Islet precursor cell (in vitro differentiated cells): ENCODE measurements around the gene PTPRN2.
A peak's percentile ranks its signal among the peaks of the same experiment; 100 is the strongest.
"Not testable (repeated sequence)": the region's sequence is repeated elsewhere in the genome, so short reads cannot be mapped to it uniquely, and the experiment has no call there.

Experiments used
- DNase-seq: peaks from one replicate; pipeline ENCODE4 v3.0.0-alpha.2; 2018

Gene PTPRN2

DNA sequence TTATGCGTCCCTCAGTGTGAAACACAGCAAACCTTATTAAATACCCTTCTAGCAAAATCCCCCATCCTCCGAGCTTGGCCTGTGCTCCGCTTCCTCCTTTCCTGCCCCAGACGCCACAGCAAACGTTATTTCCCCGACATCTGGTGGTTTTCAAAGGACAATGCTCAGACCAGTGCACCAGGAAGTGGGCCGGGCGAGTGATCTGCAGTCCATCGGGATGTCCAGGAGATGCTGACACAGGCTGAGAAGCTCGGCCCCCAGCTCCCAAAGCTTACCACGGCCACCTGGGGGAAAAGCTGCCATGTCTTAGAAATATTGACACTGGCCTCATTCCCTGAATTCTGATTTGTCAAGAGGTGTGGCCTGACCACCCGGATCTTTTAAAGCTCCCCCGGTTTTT, 129.5 kb downstream of the PTPRN2 start:
- DNase-seq, result no peak

DNA sequence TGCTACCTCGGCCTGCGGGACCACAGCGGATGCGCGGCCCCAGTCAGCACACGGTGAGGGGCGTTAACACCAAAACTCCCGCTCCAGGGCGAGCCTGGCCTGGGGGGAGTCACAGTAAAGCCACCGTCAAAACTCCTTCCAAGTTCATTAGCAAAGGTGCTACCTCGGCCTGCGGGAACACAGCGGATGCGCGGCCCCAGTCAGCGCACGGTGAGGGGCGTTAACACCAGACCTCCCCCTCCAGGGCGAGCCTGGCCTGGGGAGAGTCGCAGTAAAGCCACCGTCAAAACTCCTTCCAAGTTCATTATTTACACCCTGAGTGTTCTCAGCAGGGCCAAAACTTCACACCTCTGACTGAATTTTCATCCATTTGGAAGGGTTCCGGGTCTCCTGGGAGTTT, 130.0 kb downstream of the PTPRN2 start:
- not testable (repeated sequence) for DNase-seq

DNA sequence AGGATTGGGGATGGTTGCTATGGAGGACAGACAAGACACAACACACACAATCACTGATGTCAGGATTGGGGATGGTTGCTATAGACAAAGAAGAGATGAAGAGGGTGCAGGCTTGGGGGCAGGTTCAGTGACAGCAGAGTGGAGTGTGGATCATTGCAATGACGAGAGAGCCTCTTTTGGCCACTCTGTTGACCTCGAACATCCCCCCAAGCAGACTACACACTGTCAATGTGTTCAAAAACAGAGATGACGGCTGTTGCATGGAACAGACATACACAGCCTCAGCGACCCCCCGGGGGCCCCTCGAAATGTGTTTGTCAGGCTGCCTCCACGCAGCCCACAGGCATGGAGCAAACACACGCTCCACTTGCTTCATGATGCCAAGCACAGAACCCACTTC, 133.0 kb downstream of the PTPRN2 start:
- DNase-seq, result no peak

DNA sequence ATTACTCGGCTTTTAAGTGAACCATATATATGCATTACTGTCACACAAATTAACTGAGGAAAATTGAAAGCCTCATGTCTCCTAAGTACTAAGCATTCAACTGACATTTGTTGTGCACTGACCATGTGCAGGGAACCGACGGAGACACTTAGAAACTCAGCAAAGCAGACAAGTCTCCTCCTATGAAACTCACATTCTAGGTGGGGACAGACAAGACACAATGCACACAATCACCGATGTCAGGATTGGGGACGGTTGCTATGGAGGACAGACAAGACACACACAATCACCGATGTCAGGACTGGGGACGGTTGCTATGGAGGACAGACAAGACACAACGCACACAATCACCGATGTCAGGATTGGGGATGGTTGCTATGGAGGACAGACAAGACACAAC, 134.0 kb downstream of the PTPRN2 start:
- DNase-seq, result no peak

DNA sequence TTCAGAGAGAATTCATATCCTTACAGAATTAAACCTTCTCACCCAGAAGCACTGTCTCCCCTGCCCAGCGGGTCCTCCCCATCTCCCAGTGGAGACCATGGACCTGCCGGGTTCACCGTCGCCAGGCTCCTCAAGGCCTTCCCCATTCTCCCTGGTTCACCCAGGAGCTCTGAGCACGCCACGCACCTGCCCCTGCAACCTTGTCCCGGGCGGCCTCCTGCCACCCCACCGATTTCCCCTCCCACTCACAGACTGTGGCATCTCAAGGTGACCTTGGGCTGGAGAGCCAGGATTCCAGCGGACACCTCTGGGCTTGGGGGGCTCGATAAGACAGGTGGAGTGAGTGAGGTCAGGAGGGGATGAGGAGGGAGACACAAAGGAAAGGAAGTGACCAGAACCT, 135.3 kb downstream of the PTPRN2 start:
- DNase-seq, result no peak

DNA sequence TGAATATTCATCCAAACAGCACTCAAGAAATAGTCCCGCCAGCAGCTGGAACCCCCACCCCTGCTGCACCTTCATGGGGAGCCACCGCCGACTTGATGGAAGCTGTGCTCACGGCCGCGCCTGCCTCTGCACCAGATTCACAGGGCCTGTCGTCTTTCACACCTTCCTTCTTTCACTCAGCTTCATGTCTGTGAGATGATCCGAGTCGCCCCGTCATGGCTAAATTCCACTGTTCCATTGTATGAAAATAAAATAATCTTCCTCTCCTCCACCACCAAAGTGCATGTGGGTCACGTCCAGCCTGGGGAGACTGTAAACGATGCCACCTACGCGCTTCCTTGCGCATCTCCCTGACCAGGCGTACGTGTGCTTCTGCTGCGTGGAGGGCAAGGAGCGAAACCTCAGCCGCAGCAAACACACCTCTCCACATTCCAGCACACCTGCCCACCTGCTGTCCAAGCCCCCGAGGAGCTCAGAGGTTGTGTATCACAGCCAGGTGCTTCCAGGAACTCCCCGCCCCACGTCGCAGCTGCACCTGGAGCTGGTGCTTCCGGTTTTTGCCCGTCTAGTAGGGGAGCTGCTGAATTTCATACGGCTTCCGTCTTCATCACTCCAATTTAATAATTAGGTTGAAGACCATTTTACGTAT, 137.0 kb downstream of the PTPRN2 start:
- no peak for DNase-seq

DNA sequence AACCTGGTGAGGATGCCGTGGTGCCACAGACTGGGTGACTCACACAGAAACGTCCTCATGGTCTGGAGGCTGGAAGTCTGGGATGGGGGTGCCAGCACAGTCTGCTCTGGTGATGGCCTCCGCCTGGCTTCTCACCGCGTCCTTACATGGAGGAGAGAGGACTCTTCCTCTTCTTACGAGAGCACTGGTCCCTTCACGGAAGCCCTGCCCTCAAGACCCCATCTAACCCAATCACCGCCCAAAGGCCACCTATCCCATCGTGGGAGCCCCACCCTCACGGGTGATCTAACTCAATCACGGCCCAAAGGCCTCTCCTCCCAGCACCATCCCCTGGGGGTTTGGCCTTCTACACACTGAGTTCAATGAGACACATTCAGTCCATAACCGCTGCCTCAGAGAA, 137.7 kb downstream of the PTPRN2 start:
- no peak for DNase-seq

DNA sequence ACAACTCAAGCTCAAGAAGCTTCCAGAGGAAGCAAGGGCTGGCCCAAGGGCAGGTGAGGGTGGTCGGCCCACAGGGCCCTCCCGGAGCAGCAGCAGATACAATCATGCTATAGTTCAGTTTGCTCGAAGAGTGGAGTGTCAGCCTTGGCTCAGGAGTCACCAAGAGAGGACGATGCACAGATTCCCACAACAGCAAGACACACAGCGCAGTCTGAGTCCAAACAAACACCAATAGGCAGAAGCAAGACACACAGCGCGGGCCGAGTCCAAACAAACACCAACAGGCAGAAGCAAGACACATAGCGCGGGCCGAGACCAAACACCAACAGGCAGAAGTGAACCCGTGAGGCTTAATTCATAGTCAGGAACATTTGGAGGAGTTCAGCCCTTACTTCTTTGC, 138.4 kb downstream of the PTPRN2 start:
- no peak for DNase-seq

DNA sequence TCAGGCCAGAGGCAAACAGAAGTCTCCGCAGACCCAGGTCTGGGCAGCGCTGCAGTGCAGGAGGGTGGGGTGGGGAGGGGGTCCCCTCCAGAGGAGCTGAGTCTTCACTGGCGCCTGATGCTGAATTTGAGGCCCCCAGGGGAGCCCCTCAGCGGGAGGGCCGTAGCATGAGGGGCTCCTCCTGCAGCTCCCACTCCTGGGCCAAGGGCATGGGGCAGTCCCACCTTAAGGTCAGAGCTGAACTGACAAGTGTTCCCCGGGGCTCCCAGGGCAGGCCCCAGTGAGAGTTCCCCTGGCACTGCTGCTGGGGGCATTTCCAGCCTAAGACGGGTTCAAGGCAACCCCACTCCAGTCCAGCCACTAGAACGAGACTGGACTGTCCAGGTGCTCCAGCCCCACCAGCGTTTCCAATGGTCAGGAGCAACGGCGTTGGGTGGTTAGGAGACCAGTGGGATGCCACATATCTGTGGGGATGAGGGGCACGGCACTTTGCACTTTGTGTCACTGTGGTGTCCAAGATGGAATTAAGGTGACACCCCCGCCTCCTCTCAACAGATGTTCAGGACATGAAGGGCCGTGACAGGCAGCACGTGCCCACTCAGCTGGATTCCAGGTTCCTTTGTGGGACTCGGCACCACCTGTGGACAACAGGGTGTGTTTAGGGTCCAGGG, 139.1 kb downstream of the PTPRN2 start:
- no peak for DNase-seq

DNA sequence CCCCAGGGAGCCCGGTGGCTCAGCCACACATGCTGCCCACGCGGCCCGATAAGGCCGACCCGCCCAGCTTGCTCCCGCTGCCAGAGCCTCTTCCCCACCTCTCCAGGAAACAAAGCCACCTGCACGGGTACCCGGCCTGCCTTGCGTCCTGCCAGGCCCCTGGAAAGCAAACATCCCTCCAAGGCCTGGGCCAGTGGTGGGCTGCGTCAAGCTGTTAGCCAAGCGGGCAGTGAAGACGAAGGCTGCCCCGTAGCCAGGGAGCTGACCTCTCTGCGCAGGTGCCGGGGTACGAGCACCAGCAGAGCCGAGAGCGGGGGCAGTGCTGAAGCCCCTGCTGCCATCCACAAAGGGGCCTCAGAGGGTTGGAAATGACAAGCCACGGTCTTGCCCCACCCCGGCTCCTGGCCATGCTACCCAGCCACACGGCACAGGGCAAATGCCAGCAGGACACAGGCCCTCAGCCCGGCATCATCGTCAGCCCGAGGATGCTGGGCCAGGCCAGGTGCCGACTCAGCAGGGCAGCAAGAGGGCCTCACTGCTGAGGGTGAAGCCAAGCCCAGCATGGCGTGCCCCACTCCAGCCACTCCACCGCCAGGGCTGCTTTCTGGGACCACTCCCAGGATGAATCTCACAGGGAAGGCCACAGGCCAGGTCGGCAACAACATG, 140.0 kb downstream of the PTPRN2 start:
- DNase-seq, result no peak

DNA sequence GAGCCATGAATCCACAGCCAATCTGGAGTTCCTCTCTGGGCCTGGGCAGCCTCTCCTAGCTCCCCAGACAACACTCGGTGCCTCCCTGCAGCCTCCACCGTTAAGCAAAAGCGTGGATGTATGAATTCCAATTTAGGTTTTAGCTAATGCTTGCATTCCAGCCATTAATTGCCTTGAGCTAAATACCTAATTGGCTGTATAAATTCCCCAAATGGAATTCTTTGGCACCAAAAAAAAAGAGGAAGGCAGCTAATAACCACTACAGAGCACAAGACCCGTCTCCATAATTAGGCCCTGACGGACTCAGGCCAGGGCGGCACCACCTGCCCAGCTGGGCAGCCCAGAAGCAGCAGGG, 140.5 kb downstream of the PTPRN2 start:
- DNase-seq, result no peak

DNA sequence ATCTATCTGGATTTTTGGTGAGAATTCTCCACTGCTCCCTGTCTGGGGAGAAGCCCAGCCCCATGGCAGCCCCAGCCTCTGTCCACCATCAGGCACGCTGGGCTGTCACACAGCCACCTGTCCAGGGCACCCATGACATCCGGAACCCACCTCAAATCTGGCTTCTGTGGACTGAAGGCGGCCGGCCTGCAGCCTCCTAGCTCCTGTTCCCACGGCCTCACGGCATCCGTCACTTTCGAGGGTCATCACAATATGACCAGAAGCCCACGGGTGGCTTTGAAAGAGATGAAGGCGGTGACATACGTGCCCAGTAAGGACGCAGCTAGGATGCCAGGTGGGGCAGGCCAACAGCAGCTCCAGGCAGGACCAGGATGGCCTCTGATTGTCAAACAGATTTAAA, 140.9 kb downstream of the PTPRN2 start:
- DNase-seq, result no peak

DNA sequence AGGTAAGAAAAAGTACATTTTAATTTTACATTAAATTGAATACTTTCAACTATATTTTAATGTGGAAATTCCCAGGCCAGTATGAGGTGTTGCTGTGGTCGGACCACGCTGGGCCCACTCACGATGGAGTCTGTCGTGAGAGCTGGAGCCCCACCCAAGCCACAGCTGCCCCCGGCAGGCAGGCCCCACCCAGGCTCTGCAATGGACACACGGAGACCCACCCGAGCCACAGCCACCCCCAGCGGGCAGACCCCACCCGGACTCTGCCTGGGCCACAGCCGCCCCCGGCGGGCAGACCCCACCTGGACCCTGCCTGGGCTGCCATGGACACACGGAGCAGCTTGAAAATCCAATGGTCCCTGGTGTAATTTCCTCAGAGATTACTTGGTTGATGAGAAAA, 141.3 kb downstream of the PTPRN2 start:
- no peak for DNase-seq

DNA sequence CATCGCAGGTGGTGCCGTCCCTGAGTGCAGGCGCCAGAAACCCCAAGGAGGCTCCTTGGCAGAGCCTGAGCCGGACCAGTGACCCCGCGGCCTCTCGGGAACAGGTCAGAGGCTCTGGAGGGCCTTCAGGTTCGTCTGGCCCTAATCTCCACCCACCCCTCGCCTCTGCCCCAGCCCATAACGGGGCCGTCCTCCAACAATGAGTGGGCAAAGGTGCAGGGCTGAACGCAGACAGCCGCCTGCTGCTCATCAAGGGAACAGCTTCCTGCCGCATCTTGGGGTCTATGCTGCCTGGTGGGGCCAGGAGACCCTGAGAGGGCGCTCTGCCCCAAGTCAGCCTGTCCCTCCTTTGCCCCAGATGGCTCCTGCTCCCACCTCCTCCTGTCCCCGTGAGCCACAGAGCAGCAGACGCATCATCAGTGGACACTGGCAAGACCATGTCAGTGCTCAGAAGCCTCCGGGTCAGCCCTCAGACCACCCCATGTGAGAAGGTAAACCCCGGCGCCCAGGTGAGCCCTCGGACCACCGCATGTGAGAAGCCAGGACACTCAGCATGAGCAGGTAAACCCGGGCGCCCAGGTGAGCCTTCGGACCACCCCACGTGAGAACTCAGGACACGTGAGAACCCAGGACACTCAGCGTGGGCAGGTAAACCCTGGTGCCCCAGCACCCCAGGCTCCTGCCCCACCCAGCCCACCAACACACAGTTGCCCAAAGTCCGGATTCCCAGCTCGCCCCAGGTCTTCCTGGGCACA, 142.0 kb downstream of the PTPRN2 start:
- no peak for DNase-seq

DNA sequence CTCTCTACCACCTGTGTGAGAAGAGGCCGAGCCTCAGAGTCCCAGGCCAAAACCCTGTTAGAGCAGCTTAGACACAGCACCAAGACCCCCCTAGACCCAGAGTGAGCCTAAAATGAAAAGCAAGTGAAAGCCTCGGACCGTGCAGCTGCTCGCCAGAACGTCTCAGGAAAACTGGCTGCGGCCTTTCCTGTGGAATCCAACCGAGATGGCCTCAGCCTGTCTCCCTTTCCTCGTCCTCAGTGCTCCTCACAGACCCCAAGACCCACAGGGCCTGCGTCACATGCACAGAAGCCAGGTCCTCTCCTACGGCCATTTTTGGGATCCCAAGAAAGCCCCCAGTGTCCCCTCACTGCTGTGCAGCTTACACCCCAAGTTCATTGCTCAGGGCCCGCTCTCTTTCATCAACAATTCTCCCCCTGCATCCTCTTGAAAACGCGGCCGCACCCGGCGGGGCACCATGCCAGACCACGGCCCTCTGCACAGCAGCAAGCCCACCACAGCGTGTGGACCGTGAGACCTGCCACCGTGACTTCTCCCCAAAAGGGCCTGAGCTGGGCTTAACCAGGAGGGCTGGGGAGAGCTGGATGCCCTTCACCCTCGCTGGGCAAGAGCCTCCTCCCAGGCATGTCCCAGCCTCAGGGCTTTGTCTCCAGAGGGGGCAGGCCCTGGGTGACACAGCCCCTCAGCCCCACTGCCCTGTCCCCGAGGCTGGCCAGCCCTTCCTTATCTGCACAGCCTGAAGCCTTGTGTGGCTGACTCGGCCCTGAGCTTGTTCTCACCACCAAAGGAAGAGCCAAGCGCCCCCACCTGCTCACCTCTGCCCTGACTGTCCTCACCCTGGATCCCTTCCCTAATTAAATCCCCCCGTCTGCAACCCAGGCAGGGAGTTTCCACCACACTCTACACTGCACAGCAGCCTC, 142.9 kb downstream of the PTPRN2 start:
- DNase-seq, result no peak

DNA sequence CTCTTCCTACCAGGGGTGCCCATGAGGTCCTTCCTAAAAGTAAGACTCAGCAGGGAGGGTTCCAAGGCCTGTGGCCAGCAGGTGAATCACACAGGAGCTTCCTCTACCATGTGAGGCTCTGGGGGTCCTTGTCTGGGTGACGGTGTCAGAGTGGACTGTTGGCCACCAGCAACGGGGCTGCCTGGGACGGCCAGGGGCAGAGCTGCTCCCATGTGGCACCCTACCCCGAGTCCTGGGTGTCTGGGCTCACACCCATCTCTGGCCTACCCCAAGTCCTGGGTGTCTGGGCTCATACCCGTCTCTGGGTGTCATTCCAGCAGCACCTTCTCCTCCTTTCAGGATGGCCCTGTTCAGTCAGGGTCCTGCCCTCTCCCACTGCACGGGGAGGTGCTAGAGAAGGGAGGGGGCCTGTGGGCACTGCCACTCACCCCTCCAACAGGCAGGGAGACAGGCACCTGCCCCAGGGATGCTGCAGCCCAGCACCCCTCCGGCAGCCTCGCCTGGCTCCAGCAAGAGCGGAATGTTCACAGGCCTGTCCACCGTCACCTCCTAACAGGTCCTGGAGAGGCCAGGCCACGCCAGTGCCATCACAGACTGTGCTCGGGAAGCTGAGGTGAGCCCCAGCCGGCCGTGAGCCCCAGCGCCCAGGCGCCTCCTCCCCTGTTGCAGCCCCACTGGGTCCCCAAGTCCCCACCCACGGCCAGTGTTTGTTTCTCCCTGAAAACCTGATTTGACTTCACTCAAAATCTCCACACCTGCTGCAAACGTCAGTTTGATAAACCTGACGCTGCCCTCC, 143.7 kb downstream of the PTPRN2 start:
- DNase-seq, result no peak

DNA sequence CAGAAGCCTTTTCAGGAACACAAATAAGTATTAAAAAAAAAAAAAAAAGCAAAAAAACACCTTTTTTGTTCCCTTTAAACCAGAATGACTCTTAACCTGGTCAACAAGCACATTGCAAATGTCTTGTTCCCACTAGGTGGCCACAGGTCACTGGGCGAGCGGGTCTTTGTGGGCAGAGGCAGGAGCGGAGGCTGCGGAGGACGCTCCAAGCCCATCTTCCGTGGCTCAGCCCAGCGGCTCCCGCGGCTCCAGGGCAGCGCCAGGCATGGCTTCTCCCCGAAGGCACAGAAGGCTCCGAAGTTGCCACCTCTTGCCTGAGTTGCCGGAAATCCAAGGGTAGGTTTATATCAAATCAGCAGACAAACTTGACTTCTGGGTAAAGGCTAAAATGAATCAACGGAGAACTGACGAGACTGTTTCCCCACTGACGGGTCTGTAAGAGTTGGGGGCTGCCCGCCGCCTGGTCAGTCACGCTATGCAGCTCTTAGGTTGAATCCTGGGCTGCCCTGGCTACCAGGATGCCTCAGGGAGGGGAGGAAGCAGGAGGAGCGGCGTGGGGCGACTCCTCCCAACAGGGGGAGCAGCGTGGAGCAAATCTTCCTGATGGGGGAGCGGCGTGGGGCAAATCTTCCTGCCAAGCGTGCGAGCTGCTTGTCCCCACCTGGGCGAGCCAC, 144.5 kb downstream of the PTPRN2 start:
- DNase-seq, result no peak

DNA sequence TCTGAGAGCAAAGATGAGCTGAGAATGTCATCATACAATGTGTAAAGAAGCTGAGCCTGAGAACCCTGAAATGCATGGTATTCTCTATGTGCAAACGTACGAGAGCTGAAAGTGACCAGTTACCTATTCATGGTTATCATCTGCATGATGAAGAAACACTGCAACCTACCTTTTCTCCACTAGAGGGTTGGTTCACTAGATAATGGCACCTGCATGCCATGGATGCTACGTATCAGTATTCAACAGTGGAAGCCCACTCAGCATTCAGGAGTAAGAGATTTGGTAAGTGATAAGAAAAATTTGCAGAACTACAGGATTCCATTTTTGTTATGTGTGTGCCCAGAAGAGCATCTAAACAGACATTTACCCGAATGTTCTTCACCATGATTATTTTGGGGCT, 145.4 kb downstream of the PTPRN2 start:
- DNase-seq, result no peak

DNA sequence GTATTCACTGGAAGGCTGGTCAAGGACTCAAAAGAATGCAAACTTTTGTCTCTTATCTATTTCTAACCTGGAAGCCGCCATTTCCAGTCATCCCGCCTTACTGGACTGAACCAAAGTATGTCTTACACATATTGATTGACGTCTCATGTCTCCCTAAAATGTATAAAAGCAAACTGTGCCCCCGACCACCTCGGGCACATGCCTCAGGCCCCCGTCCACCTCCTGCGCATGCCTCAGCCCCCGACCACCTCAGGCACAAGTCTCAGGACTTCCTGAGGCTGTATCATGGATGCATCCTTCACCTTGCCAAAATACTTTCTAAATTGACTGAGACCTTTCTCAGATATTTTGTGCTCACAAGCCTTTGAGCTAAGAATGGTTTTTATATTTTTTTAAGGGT, 148.6 kb downstream of the PTPRN2 start:
- DNase-seq, result no peak

DNA sequence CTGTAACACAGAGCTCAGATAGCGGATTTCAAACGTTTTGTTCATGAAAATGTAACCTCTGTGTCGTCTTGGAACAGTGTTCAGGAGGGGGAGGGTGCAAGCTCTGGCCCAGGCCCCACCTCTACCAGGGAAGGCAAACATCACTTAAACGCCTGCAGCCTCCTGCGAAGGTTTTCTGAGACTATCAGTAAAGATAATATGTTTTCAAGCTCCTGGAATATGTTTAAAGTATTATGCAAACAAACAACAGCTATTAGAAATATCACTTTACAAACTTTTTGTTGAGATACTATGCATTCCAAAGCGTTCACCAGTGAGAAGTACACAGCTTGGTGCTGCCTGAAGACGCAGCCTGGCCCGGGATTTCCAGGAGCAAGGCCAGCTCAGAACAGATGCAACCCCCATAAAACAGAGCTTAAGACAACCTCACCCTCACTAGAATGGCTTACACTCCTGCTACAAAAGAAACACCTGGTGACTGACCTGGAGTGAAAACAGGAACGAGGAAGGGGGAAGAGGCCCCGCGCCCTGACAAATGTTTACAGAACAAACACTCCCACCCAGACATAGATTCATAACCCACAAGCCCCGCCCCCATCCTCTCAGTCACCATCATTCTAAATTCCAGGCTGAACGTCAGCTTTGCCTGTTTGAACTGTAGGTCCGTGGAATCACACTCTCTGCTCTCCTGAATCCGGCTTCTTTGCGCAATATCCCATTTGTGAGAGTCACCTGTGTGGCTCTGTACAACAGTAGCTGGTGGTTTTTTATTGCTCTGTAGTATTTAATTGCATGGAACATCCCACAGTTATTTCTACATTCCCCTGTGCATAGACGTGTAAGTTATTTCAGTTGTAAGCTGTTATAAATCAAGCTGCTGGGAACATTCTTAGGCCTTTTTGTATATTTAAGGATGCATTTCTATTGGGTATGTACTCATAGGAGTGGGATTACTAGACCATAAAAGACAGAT, 155.0 kb downstream of the PTPRN2 start:
- DNase-seq, result peak; percentile 63
